ENCODE results near the gene C11orf58.

GRCh38 chr11:16781936-16782919, 43.8 kb downstream of the C11orf58 start:
- TF ChIP-seq CTCF (IDR thresholded peaks at IDR 0.05; ENCODE audit: poor library complexity, severe bottlenecking) (no peak), EZH2 (IDR thresholded peaks at IDR 0.05; ENCODE audit: borderline replicate concordance, insufficient read depth, low read length, poor library complexity, severe bottlenecking) (no peak)
